Measurements from ENCODE around the gene TTC39C.

- no peak for TF ChIP-seq EZH2 (IDR thresholded peaks at IDR 0.05; ENCODE audit: low read length, missing control alignments)
- TF ChIP-seq, protein P1, sequence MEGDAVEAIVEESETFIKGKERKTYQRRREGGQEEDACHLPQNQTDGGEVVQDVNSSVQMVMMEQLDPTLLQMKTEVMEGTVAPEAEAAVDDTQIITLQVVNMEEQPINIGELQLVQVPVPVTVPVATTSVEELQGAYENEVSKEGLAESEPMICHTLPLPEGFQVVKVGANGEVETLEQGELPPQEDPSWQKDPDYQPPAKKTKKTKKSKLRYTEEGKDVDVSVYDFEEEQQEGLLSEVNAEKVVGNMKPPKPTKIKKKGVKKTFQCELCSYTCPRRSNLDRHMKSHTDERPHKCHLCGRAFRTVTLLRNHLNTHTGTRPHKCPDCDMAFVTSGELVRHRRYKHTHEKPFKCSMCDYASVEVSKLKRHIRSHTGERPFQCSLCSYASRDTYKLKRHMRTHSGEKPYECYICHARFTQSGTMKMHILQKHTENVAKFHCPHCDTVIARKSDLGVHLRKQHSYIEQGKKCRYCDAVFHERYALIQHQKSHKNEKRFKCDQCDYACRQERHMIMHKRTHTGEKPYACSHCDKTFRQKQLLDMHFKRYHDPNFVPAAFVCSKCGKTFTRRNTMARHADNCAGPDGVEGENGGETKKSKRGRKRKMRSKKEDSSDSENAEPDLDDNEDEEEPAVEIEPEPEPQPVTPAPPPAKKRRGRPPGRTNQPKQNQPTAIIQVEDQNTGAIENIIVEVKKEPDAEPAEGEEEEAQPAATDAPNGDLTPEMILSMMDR (conservative IDR thresholded peaks at IDR 0.05 in 1 of 2, IDR thresholded peaks at IDR 0.05 in 1 of 2; ENCODE audit: low read depth in 1 of 2, low read length in 2 of 2): no peak
Observed at GRCh38 chr18:24120676-24121075, 106.1 kb downstream of the TTC39C start.
